Uterus (tissue), 2 donors: Measurements from ENCODE around the gene CYB5R4.

ENCODE experiments used
- CTCF ChIP-seq, 4 experiments: fragments of 200-600 bp in 2 of 4; fragments of 450-650 bp in 2 of 4; sonication (generic) in 2 of 4; IDR thresholded peaks; one replicate each; pipeline ENCODE4 v1.5.1; 2016 to 2019; ENCODE audit warnings: antibody characterized with exemption in 4 of 4, mild to moderate bottlenecking in 2 of 4, moderate library complexity in 1 of 4
- POLR2A ChIP-seq, 2 donors: fragments of 450-650 bp; IDR thresholded peaks; one replicate each; pipeline ENCODE4 v1.6.1; 2016; ENCODE audit warnings: antibody characterized with exemption in 2 of 2, mild to moderate bottlenecking in 1 of 2, moderate library complexity in 1 of 2

- TF ChIP-seq CTCF (IDR thresholded peaks at IDR 0.05): no peak
- no peak for TF ChIP-seq POLR2A (IDR thresholded peaks at IDR 0.05)
Measured at GRCh38 chr6:83827050-83827449, 32.4 kb upstream of the CYB5R4 start.
